SK-N-SH (cell line): Measurements from ENCODE around the gene NIPSNAP3A. TPM values are rescaled to one million over a fixed set of nuclear protein-coding genes. Genes with fewer than 3 reads are reported as not detected.
"Not testable (repeated sequence)": the region's sequence is repeated elsewhere in the genome, so short reads cannot be mapped to it uniquely, and the experiment has no call there.

Experiments used
- CTCF ChIA-PET: fragments of 300-600, 350-600 bp; formaldehyde crosslinking; extraction: SDS; loops from one replicate; lab custom pipeline; 2021; lab: Yijun Ruan, JAX
- POLR2A ChIA-PET: fragments of 350-600 bp; sonication (Branson Sonifier 250); formaldehyde crosslinking; extraction: SDS; loops from one replicate; lab custom pipeline; 2020; ENCODE audit warnings: antibody characterized with exemption, inconsistent platforms; lab: Yijun Ruan, JAX
- DNase-seq: peaks from one replicate; pipeline ENCODE4 v3.0.0; 2012
- H2AFZ ChIP-seq: fragments of 200-600 bp; sonication (generic); 2 replicates; pipeline ENCODE4 v1.8.1; 2016; ENCODE audit warnings: antibody characterized with exemption, mild to moderate bottlenecking, low read depth
- H3F3A ChIP-seq: fragments of 200-600 bp; sonication (generic); replicated peaks from 2 replicates; pipeline ENCODE3; 2016; ENCODE audit warnings: antibody characterized with exemption, mild to moderate bottlenecking; ENCODE audit not compliant: insufficient read depth
- H3K27ac ChIP-seq, 2 experiments: fragments of 200-500 bp in 1 of 2; fragments of 200-600 bp in 1 of 2; sonication (Bioruptor generic) in 1 of 2; sonication (generic), shearing (Covaris generic) in 1 of 2; 2 replicates each; pipeline versions ENCODE4 v1.5.1 to v1.6.1; 2014 to 2016; ENCODE audit warnings: low read depth in 2 of 2, inconsistent platforms in 1 of 2, low read length in 1 of 2, mild to moderate bottlenecking in 1 of 2, mixed read lengths in 1 of 2
- H3K27me3 ChIP-seq: fragments of 200-600 bp; sonication (generic), shearing (Covaris generic); 2 replicates; pipeline ENCODE4 v1.6.1; 2016; ENCODE audit warnings: mixed run types; ENCODE audit not compliant: insufficient read depth
- H3K36me3 ChIP-seq, 2 experiments: fragments of 200-500 bp in 1 of 2; fragments of 200-600 bp in 1 of 2; sonication (Bioruptor generic) in 1 of 2; sonication (generic) in 1 of 2; replicated peaks in 1 of 2; 2 replicates each; pipeline versions ENCODE3 to v1.5.1; 2014 to 2016; ENCODE audit warnings: low read length in 1 of 2, mild to moderate bottlenecking in 1 of 2; ENCODE audit not compliant: insufficient read depth in 2 of 2, control insufficient read depth in 1 of 2
- H3K4me1 ChIP-seq, 2 experiments: fragments of 200-500 bp in 1 of 2; fragments of 200-600 bp in 1 of 2; sonication (Bioruptor generic) in 1 of 2; sonication (generic), shearing (Covaris generic) in 1 of 2; 2 replicates each; pipeline versions ENCODE4 v1.5.1 to v1.6.1; 2014 to 2016; ENCODE audit warnings: low read depth in 1 of 2, low read length in 1 of 2, mixed run types in 1 of 2; ENCODE audit not compliant: insufficient read depth in 2 of 2, control insufficient read depth in 1 of 2
- H3K4me2 ChIP-seq: fragments of 200-600 bp; sonication (generic), shearing (Covaris generic); 2 replicates; pipeline ENCODE4 v1.6.1; 2017; ENCODE audit warnings: mixed run types
- H3K4me3 ChIP-seq, 2 experiments: fragments of 200-500 bp in 1 of 2; fragments of 200-600 bp in 1 of 2; sonication (Bioruptor generic) in 1 of 2; sonication (generic), shearing (Covaris generic) in 1 of 2; 2 replicates each; pipeline versions ENCODE4 v1.5.1 to v1.8.1; 2014 to 2016; ENCODE audit warnings: low read depth in 2 of 2, inconsistent platforms in 1 of 2, low read length in 1 of 2, mild to moderate bottlenecking in 1 of 2, mixed read lengths in 1 of 2, moderate library complexity in 1 of 2
- H3K79me2 ChIP-seq: fragments of 200-600 bp; sonication (generic); 2 replicates; pipeline ENCODE4 v1.8.1; 2017; ENCODE audit warnings: mild to moderate bottlenecking; ENCODE audit not compliant: insufficient read depth
- H3K9ac ChIP-seq: fragments of 200-600 bp; sonication (generic); 2 replicates; pipeline ENCODE4 v1.6.1; 2017; ENCODE audit warnings: mixed run types
- H3K9me2 ChIP-seq: fragments of 200-600 bp; sonication (generic); 2 replicates; pipeline ENCODE4 v1.6.1; 2017; ENCODE audit warnings: mixed run types
- H3K9me3 ChIP-seq: fragments of 200-600 bp; sonication (generic); 2 replicates; pipeline ENCODE4 v1.6.1; 2017; ENCODE audit warnings: mixed run types, mild to moderate bottlenecking, moderate library complexity
- H4K20me1 ChIP-seq: fragments of 200-600 bp; sonication (generic); 2 replicates; pipeline ENCODE4 v1.6.1; 2017; ENCODE audit warnings: mild to moderate bottlenecking, mixed run types; ENCODE audit not compliant: insufficient read depth
- ELF1 ChIP-seq: IDR thresholded peaks from 2 replicates; pipeline ENCODE4 v1.4.0; 2012
- EP300 ChIP-seq, 2 experiments: IDR thresholded peaks; 2 replicates each; pipeline versions ENCODE4 v1.4.0 to v1.6.1; 2012; ENCODE audit warnings: borderline replicate concordance in 1 of 2, low read depth in 1 of 2, low read length in 1 of 2
- EZH2phosphoT487 ChIP-seq: fragments of 200-600 bp; sonication (generic); IDR thresholded peaks from 2 replicates; pipeline ENCODE4 v1.6.1; 2017; ENCODE audit warnings: low read depth, mixed run types, mild to moderate bottlenecking, antibody characterized with exemption, moderate library complexity, borderline replicate concordance
- GATA2 ChIP-seq: sonication (generic); formaldehyde crosslinking; IDR thresholded peaks from 2 replicates; pipeline ENCODE4 v1.5.0; 2020; ENCODE audit warnings: mild to moderate bottlenecking, missing genetic modification reagents
- JUND ChIP-seq: IDR thresholded peaks from 2 replicates; pipeline ENCODE4 v1.4.0; 2012
- MAX ChIP-seq: IDR thresholded peaks from 2 replicates; pipeline ENCODE4 v1.4.0; 2012; ENCODE audit warnings: low read depth
- MXI1 ChIP-seq: IDR thresholded peaks from 2 replicates; pipeline ENCODE4 v1.6.1; 2012; ENCODE audit warnings: mild to moderate bottlenecking, low read depth, low read length, improper control_type of control experiment
- NFIC ChIP-seq: IDR thresholded peaks from 2 replicates; pipeline ENCODE4 v1.4.0; 2012; ENCODE audit warnings: borderline replicate concordance
- NRF1 ChIP-seq: IDR thresholded peaks from 2 replicates; pipeline ENCODE4 v1.6.1; 2012; ENCODE audit warnings: low read depth, mild to moderate bottlenecking, low read length
- PBX3 ChIP-seq: IDR thresholded peaks from 2 replicates; pipeline ENCODE4; 2012
- POLR2AphosphoS5 ChIP-seq: IDR thresholded peaks from 2 replicates; pipeline ENCODE4 v1.6.1; 2012; ENCODE audit warnings: low read depth, low read length
- RCOR1 ChIP-seq: fragments of 150-350 bp; IDR thresholded peaks from 2 replicates; pipeline ENCODE4 v1.6.1; 2017; ENCODE audit warnings: antibody characterized with exemption, low read length
- SIN3A ChIP-seq: IDR thresholded peaks from 2 replicates; pipeline ENCODE4 v1.6.1; 2012; ENCODE audit warnings: low read depth, mild to moderate bottlenecking, low read length, moderate library complexity, borderline replicate concordance
- SMC3 ChIP-seq: IDR thresholded peaks from 2 replicates; pipeline ENCODE4 v1.6.1; 2012; ENCODE audit warnings: low read depth, low read length, improper control_type of control experiment
- TAF1 ChIP-seq: IDR thresholded peaks from 2 replicates; pipeline ENCODE4 v1.6.1; 2012; ENCODE audit warnings: low read depth, mild to moderate bottlenecking, low read length, moderate library complexity, borderline replicate concordance
- TEAD4 ChIP-seq: IDR thresholded peaks from 2 replicates; pipeline ENCODE4 v1.4.0; 2012; ENCODE audit warnings: mild to moderate bottlenecking, borderline replicate concordance; ENCODE audit not compliant: insufficient read depth
- USF1 ChIP-seq: IDR thresholded peaks from 2 replicates; pipeline ENCODE4 v1.4.0; 2012; ENCODE audit warnings: low read depth, borderline replicate concordance
- YY1 ChIP-seq: IDR thresholded peaks from 2 replicates; pipeline ENCODE4 v1.4.0; 2012; ENCODE audit warnings: low read depth, mild to moderate bottlenecking
- WGBS: methylation state at CpG from one replicate; pipeline ENCODE4 v1.1.6; 2017; ENCODE audit warnings: low lambda C conversion rate; 5-methylcytosine and 5-hydroxymethylcytosine counted together
- polyA plus RNA-seq, 3 experiments: library from polyadenylated mRNA; depleted of rRNA; stranded (reverse); fragments of >200 nt; gene quantifications; 2 replicates each; pipeline ENCODE4 v1.2.3, GENCODE V29; 2012
- TF ChIP-seq, protein P1 (sequence below): fragments of 200-600 bp; sonication (generic); IDR thresholded peaks from 2 replicates; pipeline ENCODE4 v1.6.1; 2017; ENCODE audit warnings: antibody characterized with exemption, mild to moderate bottlenecking, moderate library complexity

Gene NIPSNAP3A
- 29.2 and 48.9 TPM in 2 replicates for polyA plus RNA-seq (2012; rRNA removed)
- 47.0 and 51.0 TPM in 2 replicates for polyA plus RNA-seq (2012; cell fraction: cytosol; rRNA removed)
- polyA plus RNA-seq (2012; cell fraction: nucleus; rRNA removed) = 18.3 and 41.6 TPM in 2 replicates

DNA sequence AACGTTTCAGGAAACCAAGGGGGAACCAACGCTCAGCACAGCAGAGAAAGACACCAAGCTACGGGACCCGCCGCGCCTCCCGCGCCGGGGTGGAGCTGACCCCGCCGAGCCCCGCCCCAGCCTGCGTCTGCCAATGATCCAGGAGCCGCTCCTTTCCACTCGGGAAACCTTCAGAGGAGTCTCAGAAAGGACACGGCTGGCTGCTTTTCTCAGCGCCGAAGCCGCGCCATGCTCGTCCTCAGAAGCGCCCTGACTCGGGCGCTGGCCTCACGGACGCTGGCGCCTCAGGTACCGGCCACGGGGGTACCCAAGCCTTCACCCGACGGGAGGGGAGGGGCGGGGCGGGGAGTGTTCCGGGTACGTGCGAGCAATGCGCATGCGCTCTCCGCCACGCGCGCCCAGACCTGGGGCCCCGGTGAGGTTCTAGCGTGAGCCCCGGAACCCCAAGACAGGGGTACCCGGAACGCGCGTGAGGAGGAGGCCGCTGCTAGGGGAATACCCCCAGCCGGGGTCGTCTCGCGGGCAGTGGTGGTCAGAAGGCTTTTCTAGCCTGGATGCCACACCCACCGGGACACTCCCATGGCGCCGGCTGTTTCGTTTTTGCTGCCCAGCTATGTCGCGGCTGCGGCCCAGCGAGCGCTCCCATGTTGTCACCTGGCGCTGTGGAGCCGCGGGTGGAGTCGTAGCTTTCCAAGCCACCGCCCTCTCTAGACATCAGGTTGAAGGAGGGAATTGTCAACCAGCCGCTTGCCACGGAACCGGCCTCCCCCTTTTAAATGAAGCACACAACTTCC lies at the start of gene NIPSNAP3A:
Gene NIPSNAP3A (plus strand): TSS at position 119 of the 794 bp plus-strand sequence. CDS start 110 bp downstream, at position 229.
- CTCF ChIA-PET = interaction anchor here (0.9 to 1.1 kb wide), 2 partner anchors 37 to 668 kb away, joined by 3 read pairs; no protein-coding TSS in a partner anchor
- POLR2A ChIA-PET = interaction anchor here (0.7 kb wide), 1 partner anchor 16 kb away, joined by 3 read pairs; the partner anchor contains the start of gene NIPSNAP3B

GRCh38 chr9:104700306-104700705 lies 47.2 kb upstream of the NIPSNAP3A start:
- Histone ChIP-seq H3K9ac (no peak overlapping the region), H3K4me3 (no peak overlapping the region), H3K27ac (no peak overlapping the region), H3K9me2 (no peaks in the 10 kb centered on the region), H4K20me1 (no peaks in the 10 kb centered on the region), H3K79me2 (no peaks in the 10 kb centered on the region), H3K9me3 (no peaks in the 10 kb centered on the region), H3K36me3 (no peaks in the 10 kb centered on the region), H2AFZ (no peak overlapping the region)
- no peak for DNase-seq
- CTCF ChIA-PET = no interaction called here
- POLR2A ChIA-PET = no interaction called here
- TF ChIP-seq USF1 = no peak
- TF ChIP-seq GATA2 (CRISPR knock-in tag) = no peak
- TF ChIP-seq TAF1 = no peak
- no peak for TF ChIP-seq SMC3
- TF ChIP-seq NRF1 = no peak
- no peak for TF ChIP-seq EZH2phosphoT487
- TF ChIP-seq, protein P1, sequence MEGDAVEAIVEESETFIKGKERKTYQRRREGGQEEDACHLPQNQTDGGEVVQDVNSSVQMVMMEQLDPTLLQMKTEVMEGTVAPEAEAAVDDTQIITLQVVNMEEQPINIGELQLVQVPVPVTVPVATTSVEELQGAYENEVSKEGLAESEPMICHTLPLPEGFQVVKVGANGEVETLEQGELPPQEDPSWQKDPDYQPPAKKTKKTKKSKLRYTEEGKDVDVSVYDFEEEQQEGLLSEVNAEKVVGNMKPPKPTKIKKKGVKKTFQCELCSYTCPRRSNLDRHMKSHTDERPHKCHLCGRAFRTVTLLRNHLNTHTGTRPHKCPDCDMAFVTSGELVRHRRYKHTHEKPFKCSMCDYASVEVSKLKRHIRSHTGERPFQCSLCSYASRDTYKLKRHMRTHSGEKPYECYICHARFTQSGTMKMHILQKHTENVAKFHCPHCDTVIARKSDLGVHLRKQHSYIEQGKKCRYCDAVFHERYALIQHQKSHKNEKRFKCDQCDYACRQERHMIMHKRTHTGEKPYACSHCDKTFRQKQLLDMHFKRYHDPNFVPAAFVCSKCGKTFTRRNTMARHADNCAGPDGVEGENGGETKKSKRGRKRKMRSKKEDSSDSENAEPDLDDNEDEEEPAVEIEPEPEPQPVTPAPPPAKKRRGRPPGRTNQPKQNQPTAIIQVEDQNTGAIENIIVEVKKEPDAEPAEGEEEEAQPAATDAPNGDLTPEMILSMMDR = no peak
- TF ChIP-seq PBX3 = no peak
- TF ChIP-seq JUND = no peak
- TF ChIP-seq RCOR1 = no peak
- no peak for TF ChIP-seq EP300 (IDR thresholded peaks at IDR 0.05; ENCODE audit: borderline replicate concordance in 1 of 2, low read depth in 1 of 2, low read length in 1 of 2)
- no peak for TF ChIP-seq TEAD4
- TF ChIP-seq, all 33 proteins: peak for 0
- Histone ChIP-seq H3K27me3 (no peaks in the 10 kb centered on the region), H3K4me1 (no peaks in the 10 kb centered on the region), H3K4me2 (no peak overlapping the region), H3F3A (no peaks in the 10 kb centered on the region)
- WGBS = 20% methylated on average over 3 of the region's 3 CpGs

More for the DNA sequence above, at the start of gene NIPSNAP3A:
- H3K27me3 ChIP-seq = no peaks in the 10 kb centered on the region
- H3K9me3 ChIP-seq = no peaks in the 10 kb centered on the region
- no peaks in the 10 kb centered on the region for H4K20me1 ChIP-seq
- peaks cover 23% of the 10 kb centered on the region for H3K79me2 ChIP-seq
- under 1% methylated on average over 21 of the region's 71 CpGs for WGBS
- peak; percentile 94 for DNase-seq
- H3K27ac ChIP-seq = peak within 1 kb of the TSS; percentile 85 to 89
- H3K4me2 ChIP-seq = peak within 1 kb of the TSS; percentile 83
- peak within 1 kb of the TSS; percentile 94 for H3K9ac ChIP-seq
- peak within 1 kb of the TSS; percentile 94 for H2AFZ ChIP-seq
- no peaks in the 10 kb centered on the region for H3K9me2 ChIP-seq
- peaks cover 21 to 22% of the 10 kb centered on the region in 2 experiments for H3K36me3 ChIP-seq
- H3F3A ChIP-seq = peaks cover 8% of the 10 kb centered on the region
- TF ChIP-seq ELF1 (peak; percentile 40; the same call in 1 of the 2 replicates), NFIC (no peak), TAF1 (no peak), YY1 (peak; percentile 81), POLR2AphosphoS5 (peak; percentile 77), MXI1 (peak; percentile 38; the same call in 1 of the 2 replicates), NRF1 (peak; percentile 61; the same call in 1 of the 2 replicates), MAX (peak; percentile 73; the same call in 1 of the 2 replicates), SIN3A (peak; percentile 42; the same call in 1 of the 2 replicates)
- peaks cover 0 to 5% of the 10 kb centered on the region in 2 experiments; a peak in 2 of 4 replicates for H3K4me1 ChIP-seq
- peak within 1 kb of the TSS; percentile 83 to 90 for H3K4me3 ChIP-seq

GRCh38 chr9:104708737-104709136 lies 38.7 kb upstream of the NIPSNAP3A start:
- H3K27ac ChIP-seq, POLR2A ChIA-PET, H3K4me2 ChIP-seq, H2AFZ ChIP-seq, H3K9ac ChIP-seq, H3K9me2 ChIP-seq, H3K27me3 ChIP-seq, H3K4me3 ChIP-seq, H3F3A ChIP-seq, H3K36me3 ChIP-seq, H3K9me3 ChIP-seq, H3K79me2 ChIP-seq, H4K20me1 ChIP-seq, CTCF ChIA-PET, H3K4me1 ChIP-seq, DNase-seq: not testable (repeated sequence)
- WGBS = 0% methylated on average over 1 of the region's 1 CpG
